SU-DHL-6 (cell line): ENCODE data around the gene NAV2.

Source experiments
- EZH2phosphoT487 ChIP-seq: fragments of 200-600 bp; sonication (generic), shearing (Covaris generic); conservative IDR thresholded peaks from 2 replicates; pipeline ENCODE4 v1.6.1; 2018; ENCODE audit warnings: mild to moderate bottlenecking, antibody characterized with exemption, low read length, moderate library complexity, mixed read lengths
- TF ChIP-seq, protein P1 (sequence below): fragments of 200-600 bp; sonication (generic); IDR thresholded peaks from one replicate; pipeline ENCODE4 v1.5.1; 2017; ENCODE audit warnings: antibody characterized with exemption, mild to moderate bottlenecking, low read length, moderate library complexity; ENCODE audit not compliant: insufficient read depth, poor library complexity, severe bottlenecking

DNA sequence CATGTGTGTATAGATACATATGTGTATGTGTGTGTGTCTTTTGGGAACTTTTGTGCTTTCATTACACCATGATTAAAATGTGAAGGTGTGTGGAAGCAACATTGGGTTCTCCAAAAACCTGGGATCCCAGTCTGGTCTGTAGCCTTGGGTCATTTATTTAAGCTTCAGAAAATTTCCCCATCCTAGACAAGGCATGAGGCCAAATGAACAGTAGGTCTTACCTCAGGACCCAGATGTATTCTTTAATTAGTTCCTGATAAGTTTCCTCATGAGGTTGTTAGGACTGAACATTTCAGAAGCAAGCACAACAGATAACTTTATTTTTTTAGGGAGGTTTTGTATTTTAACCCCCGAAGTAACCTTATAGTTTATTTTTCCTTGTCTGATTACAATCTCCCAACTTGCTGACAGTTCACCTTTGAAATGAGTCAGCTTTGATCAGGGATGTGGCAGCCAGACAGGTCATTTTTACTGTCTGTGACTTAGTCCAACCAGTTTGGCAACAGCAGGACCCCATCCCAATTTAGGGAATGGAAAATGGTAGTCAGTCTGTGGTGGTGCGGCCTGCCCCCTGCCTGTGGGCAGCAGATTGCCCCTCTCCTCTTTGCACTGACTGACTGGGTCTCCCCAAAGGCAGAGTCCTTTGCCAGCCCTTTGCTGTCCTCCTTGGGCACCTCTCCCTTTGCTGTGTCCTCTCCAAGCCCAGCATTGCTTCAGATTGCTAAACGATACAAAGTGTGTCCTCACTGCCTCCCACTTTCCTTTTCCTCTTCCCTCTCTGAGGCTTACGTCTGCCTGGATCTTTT, 88.3 kb downstream of the NAV2 start:
- TF ChIP-seq, protein P1, sequence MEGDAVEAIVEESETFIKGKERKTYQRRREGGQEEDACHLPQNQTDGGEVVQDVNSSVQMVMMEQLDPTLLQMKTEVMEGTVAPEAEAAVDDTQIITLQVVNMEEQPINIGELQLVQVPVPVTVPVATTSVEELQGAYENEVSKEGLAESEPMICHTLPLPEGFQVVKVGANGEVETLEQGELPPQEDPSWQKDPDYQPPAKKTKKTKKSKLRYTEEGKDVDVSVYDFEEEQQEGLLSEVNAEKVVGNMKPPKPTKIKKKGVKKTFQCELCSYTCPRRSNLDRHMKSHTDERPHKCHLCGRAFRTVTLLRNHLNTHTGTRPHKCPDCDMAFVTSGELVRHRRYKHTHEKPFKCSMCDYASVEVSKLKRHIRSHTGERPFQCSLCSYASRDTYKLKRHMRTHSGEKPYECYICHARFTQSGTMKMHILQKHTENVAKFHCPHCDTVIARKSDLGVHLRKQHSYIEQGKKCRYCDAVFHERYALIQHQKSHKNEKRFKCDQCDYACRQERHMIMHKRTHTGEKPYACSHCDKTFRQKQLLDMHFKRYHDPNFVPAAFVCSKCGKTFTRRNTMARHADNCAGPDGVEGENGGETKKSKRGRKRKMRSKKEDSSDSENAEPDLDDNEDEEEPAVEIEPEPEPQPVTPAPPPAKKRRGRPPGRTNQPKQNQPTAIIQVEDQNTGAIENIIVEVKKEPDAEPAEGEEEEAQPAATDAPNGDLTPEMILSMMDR: no peak
- TF ChIP-seq EZH2phosphoT487: no peak
